HG03175 (cell line): ENCODE data around the gene PRPSAP2.

ENCODE experiments used
- ATAC-seq: cut with Tn5 transposase; IDR thresholded peaks from one replicate; pipeline ENCODE4 v1.9.1; 2021; ENCODE audit warnings: mild to moderate bottlenecking, moderate library complexity; ENCODE audit not compliant: unreplicated experiment

Gene PRPSAP2

GRCh38 chr17:18977646-18978045 lies 119.7 kb downstream of the PRPSAP2 start:
- ATAC-seq: no peak

- ATAC-seq: no peak
Observed at GRCh38 chr17:18978050-18978449, 120.1 kb downstream of the PRPSAP2 start.

- no peak for ATAC-seq
Observed at GRCh38 chr17:18978655-18979054, 120.7 kb downstream of the PRPSAP2 start.
